Measurements from ENCODE around the gene PICALM. TPM values are rescaled to one million over a fixed set of nuclear protein-coding genes. Genes with fewer than 3 reads are reported as not detected.

The PICALM gene
- total RNA-seq, 1 donor from 2014 or later: 150 TPM

DNA sequence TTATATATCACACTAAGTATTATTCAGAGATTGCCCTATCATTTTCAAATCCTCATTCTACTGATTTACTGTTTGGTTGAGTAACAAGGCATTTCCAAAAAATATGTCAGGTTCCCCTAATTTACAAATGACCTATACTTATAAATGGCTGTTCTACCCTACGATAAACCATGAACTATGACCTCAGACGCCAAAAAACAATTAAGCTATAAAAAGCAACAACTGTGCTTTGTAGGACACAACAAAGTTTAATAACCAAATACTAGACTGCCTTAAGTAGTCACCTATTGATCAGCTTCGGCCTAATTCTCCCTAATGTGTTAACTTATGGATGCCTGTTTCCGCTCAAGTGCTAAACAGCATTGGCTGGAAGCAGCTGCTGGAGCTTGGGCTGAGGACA is 53.2 kb downstream of the PICALM start:
- peaks cover 26% of the 10 kb centered on the region for H3K36me3 Mint-ChIP-seq
- TF ChIP-seq, protein P1, sequence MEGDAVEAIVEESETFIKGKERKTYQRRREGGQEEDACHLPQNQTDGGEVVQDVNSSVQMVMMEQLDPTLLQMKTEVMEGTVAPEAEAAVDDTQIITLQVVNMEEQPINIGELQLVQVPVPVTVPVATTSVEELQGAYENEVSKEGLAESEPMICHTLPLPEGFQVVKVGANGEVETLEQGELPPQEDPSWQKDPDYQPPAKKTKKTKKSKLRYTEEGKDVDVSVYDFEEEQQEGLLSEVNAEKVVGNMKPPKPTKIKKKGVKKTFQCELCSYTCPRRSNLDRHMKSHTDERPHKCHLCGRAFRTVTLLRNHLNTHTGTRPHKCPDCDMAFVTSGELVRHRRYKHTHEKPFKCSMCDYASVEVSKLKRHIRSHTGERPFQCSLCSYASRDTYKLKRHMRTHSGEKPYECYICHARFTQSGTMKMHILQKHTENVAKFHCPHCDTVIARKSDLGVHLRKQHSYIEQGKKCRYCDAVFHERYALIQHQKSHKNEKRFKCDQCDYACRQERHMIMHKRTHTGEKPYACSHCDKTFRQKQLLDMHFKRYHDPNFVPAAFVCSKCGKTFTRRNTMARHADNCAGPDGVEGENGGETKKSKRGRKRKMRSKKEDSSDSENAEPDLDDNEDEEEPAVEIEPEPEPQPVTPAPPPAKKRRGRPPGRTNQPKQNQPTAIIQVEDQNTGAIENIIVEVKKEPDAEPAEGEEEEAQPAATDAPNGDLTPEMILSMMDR (IDR thresholded peaks at IDR 0.05; ENCODE audit: unreplicated experiment): no peak
- peaks cover 31% of the 10 kb centered on the region for H3K4me1 Mint-ChIP-seq
- peaks cover 8% of the 10 kb centered on the region for H3K9me3 Mint-ChIP-seq
- no peak for DNase-seq (ENCODE audit: low spot score in 2 of 2, unreplicated experiment in 2 of 2)
- H3K27ac Mint-ChIP-seq: no peak overlapping the region
- H3K27me3 Mint-ChIP-seq (ENCODE audit: low read depth): no peaks in the 10 kb centered on the region
- no peak overlapping the region for H3K4me3 Mint-ChIP-seq

- Mint-ChIP-seq H3K9me3 (no peaks in the 10 kb centered on the region), H3K27me3 (ENCODE audit: low read depth) (no peaks in the 10 kb centered on the region), H3K27ac (peak overlapping the region; percentile 76), H3K4me1 (peaks cover 31% of the 10 kb centered on the region), H3K4me3 (no peak overlapping the region), H3K36me3 (peaks cover 24% of the 10 kb centered on the region)
- DNase-seq (ENCODE audit: low spot score in 2 of 2, unreplicated experiment in 2 of 2): no peak
- TF ChIP-seq, protein P1 (IDR thresholded peaks at IDR 0.05; ENCODE audit: unreplicated experiment): no peak
These were observed 54.7 kb downstream of the PICALM start for GRCh38 chr11:86014221-86014620.

- TF ChIP-seq, protein P1 (IDR thresholded peaks at IDR 0.05; ENCODE audit: unreplicated experiment): no peak
- DNase-seq (ENCODE audit: low spot score in 2 of 2, unreplicated experiment in 2 of 2): no peak
- peaks cover 31% of the 10 kb centered on the region for H3K4me1 Mint-ChIP-seq
- peaks cover 23% of the 10 kb centered on the region for H3K36me3 Mint-ChIP-seq
- H3K4me3 Mint-ChIP-seq: no peak overlapping the region
- peak overlapping the region; percentile 76 for H3K27ac Mint-ChIP-seq
- H3K27me3 Mint-ChIP-seq (ENCODE audit: low read depth): no peaks in the 10 kb centered on the region
- H3K9me3 Mint-ChIP-seq: no peaks in the 10 kb centered on the region
These were observed 55.2 kb downstream of the PICALM start for GRCh38 chr11:86013713-86014112.

DNA sequence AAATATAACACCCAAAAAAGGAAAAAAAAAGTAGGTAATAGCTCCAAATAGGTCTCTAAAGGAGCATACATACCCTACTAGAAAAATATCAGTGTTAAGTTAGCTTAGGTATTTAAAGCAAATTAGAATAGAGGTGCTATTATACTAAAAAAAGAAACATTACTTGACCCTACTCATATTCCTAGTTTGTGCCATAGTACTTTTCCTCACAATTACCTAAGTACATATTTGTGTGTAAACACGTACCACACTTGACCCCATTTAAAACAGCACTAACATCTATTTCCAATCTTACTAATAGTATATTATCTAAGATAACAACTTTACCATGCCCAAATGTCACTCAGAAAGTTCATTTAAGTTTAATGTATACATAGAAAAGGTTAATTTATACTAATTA is 57.7 kb downstream of the PICALM start:
- Mint-ChIP-seq H3K9me3 (no peaks in the 10 kb centered on the region), H3K4me3 (no peak overlapping the region), H3K36me3 (peaks cover 32% of the 10 kb centered on the region)

DNA sequence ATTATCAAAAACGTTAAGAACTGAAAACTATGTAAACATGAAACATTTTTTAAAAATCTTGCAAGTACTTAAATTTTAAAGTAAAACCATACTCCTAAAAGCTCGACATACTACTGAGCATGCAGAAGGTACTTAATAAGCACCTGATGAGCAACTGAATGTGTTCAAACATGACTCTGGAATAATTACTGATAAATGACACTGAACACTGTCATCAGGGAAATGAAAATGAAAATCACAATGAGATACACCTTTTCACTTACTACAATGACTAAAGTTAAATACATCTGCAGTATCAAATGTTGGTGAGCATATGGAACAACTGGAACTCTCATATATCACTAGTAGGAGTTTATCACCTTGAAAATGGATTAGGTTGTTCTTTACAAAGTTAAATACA is 65.2 kb downstream of the PICALM start:
- Mint-ChIP-seq H3K27me3 (ENCODE audit: low read depth) (no peaks in the 10 kb centered on the region), H3K4me3 (no peak overlapping the region), H3K4me1 (no peaks in the 10 kb centered on the region)

More for the DNA sequence above, 57.7 kb downstream of the PICALM start:
- DNase-seq (ENCODE audit: low spot score in 2 of 2, unreplicated experiment in 2 of 2): no peak
- H3K4me1 Mint-ChIP-seq: peaks cover 26% of the 10 kb centered on the region
- H3K27ac Mint-ChIP-seq: no peak overlapping the region
- no peaks in the 10 kb centered on the region for H3K27me3 Mint-ChIP-seq (ENCODE audit: low read depth)
- TF ChIP-seq, protein P1 (IDR thresholded peaks at IDR 0.05; ENCODE audit: unreplicated experiment): no peak

More for the DNA sequence above, 65.2 kb downstream of the PICALM start:
- Mint-ChIP-seq H3K36me3 (peaks cover 40% of the 10 kb centered on the region), H3K27ac (no peak overlapping the region), H3K9me3 (no peaks in the 10 kb centered on the region)
- TF ChIP-seq, protein P1 (IDR thresholded peaks at IDR 0.05; ENCODE audit: unreplicated experiment): no peak
- no peak for DNase-seq (ENCODE audit: low spot score in 2 of 2, unreplicated experiment in 2 of 2)

All from mesothelial cell of epicardium (in vitro differentiated cells).